ENCODE measurements around the gene PADI2.

- TF ChIP-seq, protein P1, sequence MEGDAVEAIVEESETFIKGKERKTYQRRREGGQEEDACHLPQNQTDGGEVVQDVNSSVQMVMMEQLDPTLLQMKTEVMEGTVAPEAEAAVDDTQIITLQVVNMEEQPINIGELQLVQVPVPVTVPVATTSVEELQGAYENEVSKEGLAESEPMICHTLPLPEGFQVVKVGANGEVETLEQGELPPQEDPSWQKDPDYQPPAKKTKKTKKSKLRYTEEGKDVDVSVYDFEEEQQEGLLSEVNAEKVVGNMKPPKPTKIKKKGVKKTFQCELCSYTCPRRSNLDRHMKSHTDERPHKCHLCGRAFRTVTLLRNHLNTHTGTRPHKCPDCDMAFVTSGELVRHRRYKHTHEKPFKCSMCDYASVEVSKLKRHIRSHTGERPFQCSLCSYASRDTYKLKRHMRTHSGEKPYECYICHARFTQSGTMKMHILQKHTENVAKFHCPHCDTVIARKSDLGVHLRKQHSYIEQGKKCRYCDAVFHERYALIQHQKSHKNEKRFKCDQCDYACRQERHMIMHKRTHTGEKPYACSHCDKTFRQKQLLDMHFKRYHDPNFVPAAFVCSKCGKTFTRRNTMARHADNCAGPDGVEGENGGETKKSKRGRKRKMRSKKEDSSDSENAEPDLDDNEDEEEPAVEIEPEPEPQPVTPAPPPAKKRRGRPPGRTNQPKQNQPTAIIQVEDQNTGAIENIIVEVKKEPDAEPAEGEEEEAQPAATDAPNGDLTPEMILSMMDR (conservative IDR thresholded peaks at IDR 0.05; ENCODE audit: low read depth in 2 of 2) = no peak
- TF ChIP-seq EZH2 (IDR thresholded peaks at IDR 0.05; ENCODE audit: low read depth, unreplicated experiment) = no peak
- TF ChIP-seq POLR2AphosphoS5 (IDR thresholded peaks at IDR 0.05; ENCODE audit: low read depth) = no peak
- no peak for TF ChIP-seq REST (IDR thresholded peaks at IDR 0.05; ENCODE audit: unreplicated experiment)
- TF ChIP-seq EZH2phosphoT487 (IDR thresholded peaks at IDR 0.05; ENCODE audit: unreplicated experiment) = no peak
- TF ChIP-seq CREB1 (CRISPR knock-in tag; IDR thresholded peaks at IDR 0.05; ENCODE audit: low read depth) = no peak
- no peak for TF ChIP-seq JUNB (IDR thresholded peaks at IDR 0.05; ENCODE audit: unreplicated experiment)
- TF ChIP-seq ETS1 (IDR thresholded peaks at IDR 0.05) = no peak
- TF ChIP-seq NANOG (IDR thresholded peaks at IDR 0.05; ENCODE audit: borderline replicate concordance) = no peak
- TF ChIP-seq ZNF114 (CRISPR knock-in tag; IDR thresholded peaks at IDR 0.05) = no peak
- TF ChIP-seq STAT1 (IDR thresholded peaks at IDR 0.05; ENCODE audit: unreplicated experiment) = no peak
- no peak for TF ChIP-seq ZNF331 (CRISPR knock-in tag; IDR thresholded peaks at IDR 0.05; ENCODE audit: low read depth)
- no peak for TF ChIP-seq ZNF462 (CRISPR knock-in tag; IDR thresholded peaks at IDR 0.05)
Measured at GRCh38 chr1:17116643-17117042, 2.6 kb downstream of the PADI2 start.
